Measurements from ENCODE around the gene CAPN14. TPM values are rescaled to one million over a fixed set of nuclear protein-coding genes. Genes with fewer than 3 reads are reported as not detected.
A peak's percentile ranks its signal among the peaks of the same experiment; 100 is the strongest.

CAPN14 gene
- total RNA-seq, 2 experiments from 2014 or later, result 0.20 to 0.30 TPM

DNA sequence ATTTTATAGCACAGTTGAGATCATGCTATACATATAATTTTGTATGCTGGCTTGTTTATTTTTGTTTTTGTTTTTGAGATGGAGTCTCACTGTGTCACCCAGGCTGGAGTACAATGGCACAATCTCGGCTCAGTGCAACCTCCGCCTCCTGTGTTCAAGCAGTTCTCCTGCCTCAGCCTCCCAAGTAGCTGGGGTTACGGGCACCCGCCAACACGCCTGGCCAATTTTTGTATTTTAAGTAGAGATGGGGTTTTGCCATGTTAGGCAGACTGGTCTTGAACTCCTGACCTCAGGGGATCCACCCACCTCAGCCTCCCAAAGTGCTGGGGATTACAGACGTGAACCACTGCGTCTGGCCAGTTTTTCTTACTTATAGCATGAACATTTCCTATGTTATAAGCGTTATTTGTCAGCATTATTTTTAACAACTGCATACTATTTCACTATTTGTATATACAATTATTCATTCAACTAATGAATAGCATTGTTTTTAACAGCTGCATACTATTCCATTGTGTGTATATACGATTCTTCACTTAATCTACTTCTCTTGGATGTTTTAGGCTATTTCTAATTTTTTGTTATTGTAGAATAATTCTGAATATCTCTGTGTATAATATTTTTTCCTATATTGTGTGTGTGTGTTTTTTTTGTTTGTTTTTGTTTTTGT lies 20.2 kb upstream of the CAPN14 start:
- H3K36me3 Mint-ChIP-seq (ENCODE audit: low read depth), result no peaks in the 10 kb centered on the region
- H3K4me3 ChIP-seq (ENCODE audit: low read length), result no peak overlapping the region

DNA sequence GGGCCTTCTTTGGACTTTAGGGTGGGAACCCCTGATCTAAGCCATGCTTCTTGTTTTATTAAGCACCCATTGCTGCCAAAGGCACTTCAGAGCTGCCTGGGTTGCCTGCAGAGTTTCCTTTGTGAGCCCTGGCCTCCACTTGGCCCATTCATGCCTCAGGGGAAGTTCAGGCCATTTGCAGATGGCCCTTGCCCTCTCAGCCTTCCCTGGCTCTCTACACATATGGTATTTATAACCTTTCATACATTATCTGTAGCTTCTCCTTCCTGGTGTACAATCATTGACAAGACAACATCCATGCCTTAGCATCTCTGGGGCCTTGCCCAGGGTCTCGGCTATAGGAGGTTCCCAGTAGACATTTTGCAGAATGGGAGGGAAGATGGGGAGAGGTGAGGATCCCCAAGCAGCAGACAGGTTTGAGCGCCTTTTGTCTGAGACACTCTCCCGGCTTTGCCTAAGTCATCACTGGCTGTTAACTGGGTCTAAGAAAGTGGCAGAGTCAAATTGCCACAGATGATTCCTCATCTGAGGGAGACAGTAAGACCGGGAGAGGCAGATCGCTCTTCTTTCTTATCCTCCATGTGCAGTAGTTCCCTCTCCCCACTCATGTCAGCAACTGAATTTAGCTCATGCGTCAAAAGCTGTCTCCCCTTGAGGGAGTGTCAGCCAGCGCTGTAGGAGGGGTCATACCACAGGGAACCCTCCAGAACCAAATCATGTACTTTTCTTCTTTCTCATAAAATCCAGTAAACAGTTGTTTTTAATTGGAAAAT lies 19.3 kb upstream of the CAPN14 start:
- POLR2A ChIA-PET, result no interaction called here
- H3K27me3 Mint-ChIP-seq, result no peaks in the 10 kb centered on the region
- no peaks in the 10 kb centered on the region for H3K9me3 ChIP-seq (ENCODE audit: control insufficient read depth in 1 of 2, insufficient read depth in 1 of 2, low read length in 2 of 2)
- H3K27ac ChIP-seq (ENCODE audit: low read depth in 1 of 2, low read length in 2 of 2), result no peak overlapping the region
- no peaks in the 10 kb centered on the region for H3K36me3 ChIP-seq (ENCODE audit: insufficient read depth, low read length)
- H3K36me3 Mint-ChIP-seq (ENCODE audit: low read depth), result no peaks in the 10 kb centered on the region
- H3K9me3 Mint-ChIP-seq, result no peaks in the 10 kb centered on the region
- intact Hi-C loops (cut with DNase I, micrococcal nuclease), result loop anchor here in 1 of 2 experiments (10.0 kb wide), 4 partner anchors 532 to 1082 kb away; partner anchors contain the start of genes SLC30A6 and SPAST
- H3K27me3 ChIP-seq (ENCODE audit: control insufficient read depth in 1 of 2, insufficient read depth in 2 of 2, low read length in 2 of 2), result no peaks in the 10 kb centered on the region
- no peak overlapping the region for H3K4me3 ChIP-seq (ENCODE audit: low read length)
- no peak for DNase-seq
- peak overlapping the region; percentile 73 for H3K4me3 Mint-ChIP-seq
- TF ChIP-seq, protein P1, sequence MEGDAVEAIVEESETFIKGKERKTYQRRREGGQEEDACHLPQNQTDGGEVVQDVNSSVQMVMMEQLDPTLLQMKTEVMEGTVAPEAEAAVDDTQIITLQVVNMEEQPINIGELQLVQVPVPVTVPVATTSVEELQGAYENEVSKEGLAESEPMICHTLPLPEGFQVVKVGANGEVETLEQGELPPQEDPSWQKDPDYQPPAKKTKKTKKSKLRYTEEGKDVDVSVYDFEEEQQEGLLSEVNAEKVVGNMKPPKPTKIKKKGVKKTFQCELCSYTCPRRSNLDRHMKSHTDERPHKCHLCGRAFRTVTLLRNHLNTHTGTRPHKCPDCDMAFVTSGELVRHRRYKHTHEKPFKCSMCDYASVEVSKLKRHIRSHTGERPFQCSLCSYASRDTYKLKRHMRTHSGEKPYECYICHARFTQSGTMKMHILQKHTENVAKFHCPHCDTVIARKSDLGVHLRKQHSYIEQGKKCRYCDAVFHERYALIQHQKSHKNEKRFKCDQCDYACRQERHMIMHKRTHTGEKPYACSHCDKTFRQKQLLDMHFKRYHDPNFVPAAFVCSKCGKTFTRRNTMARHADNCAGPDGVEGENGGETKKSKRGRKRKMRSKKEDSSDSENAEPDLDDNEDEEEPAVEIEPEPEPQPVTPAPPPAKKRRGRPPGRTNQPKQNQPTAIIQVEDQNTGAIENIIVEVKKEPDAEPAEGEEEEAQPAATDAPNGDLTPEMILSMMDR (IDR thresholded peaks at IDR 0.05), result no peak
- peaks cover 31% of the 10 kb centered on the region for H3K4me1 Mint-ChIP-seq (ENCODE audit: low read depth)
- H3K4me1 ChIP-seq (ENCODE audit: insufficient read depth, low read length), result peaks cover 20% of the 10 kb centered on the region
- CTCF ChIA-PET, result no interaction called here
- no peak for ATAC-seq (ENCODE audit: poor library complexity)
- peak overlapping the region; percentile 6 for H3K27ac Mint-ChIP-seq

More for the DNA sequence above, 20.2 kb upstream of the CAPN14 start:
- no peak for ATAC-seq (ENCODE audit: poor library complexity)
- H3K4me3 Mint-ChIP-seq, result no peak overlapping the region
- Histone ChIP-seq H3K4me1 (ENCODE audit: insufficient read depth, low read length) (peaks cover 20% of the 10 kb centered on the region), H3K36me3 (ENCODE audit: insufficient read depth, low read length) (no peaks in the 10 kb centered on the region), H3K9me3 (ENCODE audit: control insufficient read depth in 1 of 2, insufficient read depth in 1 of 2, low read length in 2 of 2) (no peaks in the 10 kb centered on the region), H3K27me3 (ENCODE audit: control insufficient read depth in 1 of 2, insufficient read depth in 2 of 2, low read length in 2 of 2) (no peaks in the 10 kb centered on the region), H3K27ac (ENCODE audit: low read depth in 1 of 2, low read length in 2 of 2) (no peak overlapping the region)
- TF ChIP-seq, protein P1 (IDR thresholded peaks at IDR 0.05), result no peak
- intact Hi-C loops (cut with DNase I, micrococcal nuclease), result loop anchor here in 1 of 2 experiments (10.0 kb wide), 4 partner anchors 533 to 1083 kb away; partner anchors contain the start of genes SLC30A6 and SPAST
- ChIA-PET CTCF (no interaction called here), POLR2A (no interaction called here)
- no peak overlapping the region for H3K27ac Mint-ChIP-seq
- H3K9me3 Mint-ChIP-seq, result no peaks in the 10 kb centered on the region
- H3K27me3 Mint-ChIP-seq, result no peaks in the 10 kb centered on the region
- no peak for DNase-seq
- peaks cover 28% of the 10 kb centered on the region for H3K4me1 Mint-ChIP-seq (ENCODE audit: low read depth)

DNA sequence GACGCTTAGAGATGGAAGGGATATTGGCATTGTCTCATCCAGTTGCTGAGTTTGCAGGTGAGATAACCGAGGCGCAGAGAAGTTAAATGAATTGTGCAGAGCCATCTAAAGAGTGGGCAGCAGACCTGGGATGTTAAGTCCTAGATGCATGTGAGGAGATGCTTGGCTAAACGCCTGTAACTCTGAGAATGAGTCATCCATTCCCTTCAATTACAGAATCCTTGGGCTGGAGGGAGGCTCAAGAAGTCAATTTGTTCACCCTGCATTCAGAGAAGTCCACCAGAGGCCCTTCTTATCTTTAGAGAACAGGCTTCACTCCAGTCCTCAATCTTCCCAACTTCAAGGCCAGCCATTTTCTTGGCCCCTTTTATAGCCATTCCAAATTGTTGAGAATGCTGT lies 18.2 kb upstream of the CAPN14 start:
- Mint-ChIP-seq H3K27ac (peak overlapping the region; percentile 78), H3K27me3 (no peaks in the 10 kb centered on the region), H3K9me3 (no peaks in the 10 kb centered on the region), H3K4me1 (ENCODE audit: low read depth) (peaks cover 31% of the 10 kb centered on the region), H3K36me3 (ENCODE audit: low read depth) (no peaks in the 10 kb centered on the region), H3K4me3 (peak overlapping the region; percentile 86)
- TF ChIP-seq, protein P1 (IDR thresholded peaks at IDR 0.05), result no peak
- DNase-seq (no peak), ATAC-seq (ENCODE audit: poor library complexity) (no peak)
- Histone ChIP-seq H3K27ac (ENCODE audit: low read depth in 1 of 2, low read length in 2 of 2) (no peak overlapping the region), H3K27me3 (ENCODE audit: control insufficient read depth in 1 of 2, insufficient read depth in 2 of 2, low read length in 2 of 2) (no peaks in the 10 kb centered on the region), H3K4me3 (ENCODE audit: low read length) (no peak overlapping the region), H3K9me3 (ENCODE audit: control insufficient read depth in 1 of 2, insufficient read depth in 1 of 2, low read length in 2 of 2) (no peaks in the 10 kb centered on the region), H3K4me1 (ENCODE audit: insufficient read depth, low read length) (peaks cover 20% of the 10 kb centered on the region), H3K36me3 (ENCODE audit: insufficient read depth, low read length) (no peaks in the 10 kb centered on the region)
- ChIA-PET CTCF (no interaction called here), POLR2A (no interaction called here)
- intact Hi-C loops (cut with DNase I, micrococcal nuclease), result loop anchor here in 1 of 2 experiments (10.0 kb wide), 4 partner anchors 531 to 1081 kb away; partner anchors contain the start of genes SLC30A6 and SPAST
